Hepatocyte (in vitro differentiated cells): ENCODE measurements around the gene ROPN1B. TPM values are rescaled to one million over a fixed set of nuclear protein-coding genes. Genes with fewer than 3 reads are reported as not detected.

Experiments
- DNase-seq: peaks from one replicate; pipeline ENCODE4 v3.0.0-alpha.2; 2016; ENCODE audit warnings: low spot score
- H2AFZ ChIP-seq: fragments of 200-600 bp; sonication (generic); 2 replicates; pipeline ENCODE4 v1.6.0; 2016; ENCODE audit warnings: antibody characterized with exemption, mild to moderate bottlenecking
- H3K27ac ChIP-seq: fragments of 200-600 bp; sonication (generic); 2 replicates; pipeline ENCODE4 v1.5.1; 2016; ENCODE audit warnings: mild to moderate bottlenecking
- H3K27me3 ChIP-seq: fragments of 200-600 bp; sonication (generic); 2 replicates; pipeline ENCODE4 v1.6.1; 2016
- H3K36me3 ChIP-seq: fragments of 200-600 bp; sonication (generic); replicated peaks from 2 replicates; pipeline ENCODE4 v1.5.1; 2016; ENCODE audit warnings: low read depth; ENCODE audit not compliant: insufficient read depth
- H3K4me1 ChIP-seq: fragments of 200-600 bp; sonication (generic); 2 replicates; pipeline ENCODE4 v1.5.1; 2016; ENCODE audit warnings: mild to moderate bottlenecking, moderate library complexity; ENCODE audit not compliant: insufficient read depth
- H3K4me2 ChIP-seq: fragments of 200-600 bp; sonication (generic); 2 replicates; pipeline ENCODE4 v1.6.0; 2016
- H3K4me3 ChIP-seq: fragments of 200-600 bp; sonication (generic); 2 replicates; pipeline ENCODE4 v1.5.1; 2016; ENCODE audit warnings: mild to moderate bottlenecking
- H3K79me2 ChIP-seq: fragments of 200-600 bp; sonication (generic); 2 replicates; pipeline ENCODE4 v1.6.0; 2017; ENCODE audit warnings: mild to moderate bottlenecking
- H3K9me2 ChIP-seq: fragments of 200-600 bp; sonication (generic); replicated peaks from 2 replicates; pipeline ENCODE4 v1.6.0; 2017; ENCODE audit warnings: mild to moderate bottlenecking; ENCODE audit not compliant: insufficient read depth
- H3K9me3 ChIP-seq: fragments of 200-600 bp; sonication (generic); 2 replicates; pipeline ENCODE4 v1.5.1; 2016; ENCODE audit warnings: low read depth, mild to moderate bottlenecking
- H4K20me1 ChIP-seq: fragments of 200-600 bp; sonication (generic); 2 replicates; pipeline ENCODE4 v1.6.0; 2016; ENCODE audit warnings: mild to moderate bottlenecking; ENCODE audit not compliant: insufficient read depth, poor library complexity, severe bottlenecking
- CTCF ChIP-seq: fragments of 200-600 bp; sonication (generic); IDR thresholded peaks from 2 replicates; pipeline ENCODE4 v1.5.1; 2016; ENCODE audit warnings: antibody characterized with exemption, mild to moderate bottlenecking; ENCODE audit not compliant: poor library complexity
- EZH2 ChIP-seq: fragments of 200-600 bp; sonication (generic); IDR thresholded peaks from 2 replicates; pipeline ENCODE4 v1.6.1; 2016; ENCODE audit warnings: antibody characterized with exemption, mild to moderate bottlenecking, borderline replicate concordance
- EZH2phosphoT487 ChIP-seq: fragments of 200-600 bp; sonication (generic); IDR thresholded peaks from one replicate; pipeline ENCODE4 v1.6.1; 2018; ENCODE audit warnings: antibody characterized with exemption, mild to moderate bottlenecking, low read depth, moderate library complexity; ENCODE audit not compliant: unreplicated experiment, severe bottlenecking
- WGBS: methylation state at CpG from one replicate; pipeline ENCODE4 v1.1.6; 2016; ENCODE audit warnings: low lambda C conversion rate; ENCODE audit errors: missing lambda C conversion rate; 5-methylcytosine and 5-hydroxymethylcytosine counted together
- polyA plus RNA-seq: library from polyadenylated mRNA; unstranded; fragments of >200 nt; fragmentation: Nextera tagmentation; extraction: Ambion mirVana; gene quantifications from 2 replicates; pipeline ENCODE4 v1.2.1, GENCODE V29; 2016
- total RNA-seq: library from RNA; depleted of rRNA; stranded (reverse); fragments of >200 nt; gene quantifications from 2 replicates; pipeline ENCODE4 v1.2.3, GENCODE V29; 2014

Gene ROPN1B
- total and polyA plus RNA-seq, 2 experiments from 2014 or later = not detected

DNA sequence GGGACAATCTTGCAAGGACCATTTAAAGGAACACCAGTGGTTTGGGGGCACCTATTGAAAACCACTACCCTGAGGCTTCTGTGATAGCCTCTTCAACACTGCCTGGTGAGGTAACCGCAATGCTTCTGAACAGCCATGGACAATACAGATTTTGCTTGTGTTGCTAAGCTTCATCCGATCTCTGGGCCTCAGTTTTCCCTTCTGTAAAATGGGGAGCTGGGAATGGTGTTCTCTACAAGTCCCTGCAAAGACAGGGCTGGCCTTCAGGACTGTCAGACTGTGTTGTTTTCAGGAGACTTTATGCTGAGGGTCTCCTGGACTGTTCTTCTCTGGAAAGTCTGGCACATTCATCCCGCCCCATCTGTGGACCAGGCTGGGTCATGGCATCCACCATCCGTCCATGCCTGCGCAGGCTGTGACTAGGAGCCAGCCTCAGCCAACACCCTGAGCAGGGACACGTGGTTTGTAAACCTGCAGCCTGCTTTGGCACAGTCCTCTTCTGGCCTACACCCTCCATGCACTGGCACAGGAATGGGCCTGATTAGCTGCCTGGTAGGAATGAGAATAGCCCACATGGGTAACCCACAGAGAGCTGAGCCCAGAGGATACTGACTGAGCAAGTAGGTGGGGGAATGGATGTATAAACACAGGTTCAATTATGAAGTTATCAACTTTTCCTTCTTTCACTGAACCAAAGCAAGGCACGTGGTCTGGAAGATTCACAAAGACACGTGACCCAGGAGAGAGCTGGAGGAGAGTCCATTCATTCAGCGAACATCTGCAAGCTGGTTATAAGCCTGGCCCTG is 55.3 kb downstream of the ROPN1B start:
- H3K79me2 ChIP-seq = no peaks in the 10 kb centered on the region
- H3K4me3 ChIP-seq = no peak overlapping the region
- H3K4me2 ChIP-seq = no peak overlapping the region
- WGBS = 97% methylated on average over 9 of the region's 9 CpGs
- H3K4me1 ChIP-seq = no peaks in the 10 kb centered on the region
- TF ChIP-seq EZH2 = no peak
- TF ChIP-seq EZH2phosphoT487 = no peak
- TF ChIP-seq CTCF = no peak
- H3K9me2 ChIP-seq = no peaks in the 10 kb centered on the region
- H3K9me3 ChIP-seq = no peaks in the 10 kb centered on the region
- no peaks in the 10 kb centered on the region for H3K27me3 ChIP-seq
- H2AFZ ChIP-seq = no peak overlapping the region
- no peak for DNase-seq
- no peaks in the 10 kb centered on the region for H4K20me1 ChIP-seq
- no peak overlapping the region for H3K27ac ChIP-seq
- no peaks in the 10 kb centered on the region for H3K36me3 ChIP-seq

GRCh38 chr3:126025116-126025729 is 56.2 kb downstream of the ROPN1B start:
- no peak overlapping the region for H2AFZ ChIP-seq
- no peak overlapping the region for H3K27ac ChIP-seq
- H3K27me3 ChIP-seq = no peaks in the 10 kb centered on the region
- no peak for DNase-seq
- no peaks in the 10 kb centered on the region for H3K9me2 ChIP-seq
- no peak overlapping the region for H3K4me2 ChIP-seq
- 95% methylated on average over 14 of the region's 14 CpGs for WGBS
- no peaks in the 10 kb centered on the region for H4K20me1 ChIP-seq
- H3K79me2 ChIP-seq = no peaks in the 10 kb centered on the region
- H3K4me3 ChIP-seq = no peak overlapping the region
- no peaks in the 10 kb centered on the region for H3K4me1 ChIP-seq
- H3K9me3 ChIP-seq = no peaks in the 10 kb centered on the region
- TF ChIP-seq CTCF = no peak
- no peak for TF ChIP-seq EZH2
- no peak for TF ChIP-seq EZH2phosphoT487
- no peaks in the 10 kb centered on the region for H3K36me3 ChIP-seq

DNA sequence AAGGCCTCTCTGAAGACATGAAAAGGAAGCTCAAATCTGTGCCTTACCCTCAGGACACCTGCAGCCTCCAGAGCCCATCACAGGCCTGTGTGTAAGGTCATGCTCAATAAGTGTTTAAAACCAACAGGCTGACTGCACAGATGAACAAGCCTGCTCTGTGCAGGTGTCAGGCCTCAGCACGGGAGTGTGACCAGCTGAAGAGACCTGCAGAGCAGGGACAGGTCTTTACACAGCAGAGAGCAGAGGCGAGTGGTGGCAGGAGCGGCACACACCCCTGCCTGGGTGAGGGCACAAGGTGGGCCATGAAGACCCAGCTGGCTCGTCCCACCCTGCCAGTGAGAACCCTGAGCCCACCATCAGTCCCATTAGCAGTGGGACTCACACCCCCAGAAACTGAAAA is 56.9 kb downstream of the ROPN1B start:
- TF ChIP-seq CTCF (no peak), EZH2phosphoT487 (no peak), EZH2 (no peak)
- Histone ChIP-seq H3K27me3 (no peaks in the 10 kb centered on the region), H3K4me2 (no peak overlapping the region), H4K20me1 (no peaks in the 10 kb centered on the region), H3K27ac (no peak overlapping the region), H3K79me2 (no peaks in the 10 kb centered on the region), H3K36me3 (no peaks in the 10 kb centered on the region), H3K4me3 (no peak overlapping the region), H3K9me2 (no peaks in the 10 kb centered on the region), H3K9me3 (no peaks in the 10 kb centered on the region), H2AFZ (no peak overlapping the region), H3K4me1 (no peaks in the 10 kb centered on the region)
- no peak for DNase-seq
- 98% methylated on average over 4 of the region's 4 CpGs for WGBS
